Esophagus muscularis mucosa (tissue), 4 donors: ENCODE measurements around the gene WNT10A. TPM values are rescaled to one million over a fixed set of nuclear protein-coding genes. Genes with fewer than 3 reads are reported as not detected.

ENCODE experiments used
- DNase-seq: peaks from one replicate; pipeline ENCODE4 v3.0.0-alpha.2; 2017; ENCODE audit errors: extremely low spot score
- H3K27ac ChIP-seq, 4 donors: fragments of 200-600 bp; sonication (generic); replicated peaks in 1 of 4; 1 replicate in 3 of 4; 2 replicates in 1 of 4; pipeline ENCODE4 v1.5.1; 2016 to 2019; ENCODE audit warnings: mild to moderate bottlenecking in 1 of 4
- H3K27me3 ChIP-seq, 4 donors: fragments of 200-600 bp; sonication (generic); one replicate each; pipeline versions ENCODE4 v1.5.1 to v1.6.0; 2016 to 2019
- H3K36me3 ChIP-seq, 4 donors: fragments of 200-600 bp; sonication (generic); one replicate each; pipeline ENCODE4 v1.5.1; 2016 to 2019
- H3K4me1 ChIP-seq, 4 donors: fragments of 200-600 bp; sonication (generic); one replicate each; pipeline ENCODE4 v1.5.1; 2016 to 2019
- H3K4me3 ChIP-seq, 4 donors: fragments of 200-600 bp; sonication (generic); 1 replicate in 2 of 4; 2 replicates in 2 of 4; pipeline ENCODE4 v1.5.1; 2016 to 2019; ENCODE audit warnings: mild to moderate bottlenecking in 4 of 4, moderate library complexity in 1 of 4
- H3K9me3 ChIP-seq, 4 donors: fragments of 200-600 bp; sonication (generic); 1 replicate in 3 of 4; 2 replicates in 1 of 4; pipeline ENCODE4 v1.5.1; 2016 to 2019
- CTCF ChIP-seq, 3 experiments: fragments of 200-600 bp in 2 of 3; fragments of 450-650 bp in 1 of 3; sonication (generic) in 2 of 3; IDR thresholded peaks; one replicate each; pipeline ENCODE4 v1.5.1; 2017 to 2019; ENCODE audit warnings: antibody characterized with exemption in 3 of 3, mild to moderate bottlenecking in 2 of 3, moderate library complexity in 1 of 3
- EP300 ChIP-seq: sonication (generic); formaldehyde crosslinking; IDR thresholded peaks from one replicate; pipeline ENCODE4 v1.6.1; 2017; ENCODE audit warnings: antibody characterized with exemption
- POLR2A ChIP-seq: fragments of 450-650 bp; IDR thresholded peaks from one replicate; pipeline ENCODE4 v1.6.1; 2017; ENCODE audit warnings: antibody characterized with exemption, moderate library complexity, mild to moderate bottlenecking, low read depth
- POLR2AphosphoS5 ChIP-seq, 2 donors: sonication (generic); formaldehyde crosslinking; IDR thresholded peaks; one replicate each; pipeline ENCODE4 v1.6.1; 2017; ENCODE audit warnings: antibody characterized with exemption in 2 of 2
- WGBS: methylation state at CpG from one replicate; pipeline ENCODE4 v1.1.5; 2018; 5-methylcytosine and 5-hydroxymethylcytosine counted together
- intact Hi-C: fragments of 100-400 bp; cut with DNase I; formaldehyde crosslinking; loops from one replicate; pipeline ENCODE4 v1.15.1; 2023
- total RNA-seq, 4 donors: library from RNA; depleted of rRNA; stranded (reverse); fragments of >200 nt; gene quantifications; one replicate each; pipeline versions ENCODE4 v1.1.0 to v1.2.1, GENCODE V29; 2016

The WNT10A gene
- total RNA-seq, 4 donors from 2014 or later = 0.17 TPM; not detected in 3

GRCh38 chr2:218904176-218904575 is 23.5 kb downstream of the WNT10A start:
- intact Hi-C loops = no loop called here
- Histone ChIP-seq H3K27ac (no peak overlapping the region), H3K27me3 (peaks cover 0 to 67% (median 14%) of the 10 kb centered on the region in 4 donors), H3K4me1 (peaks cover 2 to 10% (median 8%) of the 10 kb centered on the region in 4 donors), H3K36me3 (no peaks in the 10 kb centered on the region), H3K9me3 (no peaks in the 10 kb centered on the region), H3K4me3 (no peak overlapping the region)
- TF ChIP-seq EP300 (no peak), POLR2A (no peak), CTCF (IDR thresholded peaks at IDR 0.05) (no peak), POLR2AphosphoS5 (IDR thresholded peaks at IDR 0.05) (no peak)
- no peak for DNase-seq
- 44% methylated on average over 2 of the region's 2 CpGs for WGBS

- Histone ChIP-seq H3K36me3 (no peaks in the 10 kb centered on the region), H3K27me3 (peaks cover 0 to 19% (median 0%) of the 10 kb centered on the region in 4 donors), H3K9me3 (no peaks in the 10 kb centered on the region), H3K27ac (peak overlapping the region in 2 of 4 donors; percentile 30 to 57), H3K4me1 (peaks cover 8 to 14% (median 13%) of the 10 kb centered on the region in 4 donors), H3K4me3 (peak overlapping the region; percentile 49 to 70 (median 58))
- intact Hi-C loops = no loop called here
- TF ChIP-seq POLR2A (no peak), POLR2AphosphoS5 (IDR thresholded peaks at IDR 0.05) (peak in 1 of 2 donors; percentile 70), EP300 (no peak), CTCF (IDR thresholded peaks at IDR 0.05) (no peak)
- 3% methylated on average over 45 of the region's 58 CpGs for WGBS
- peak; percentile 96 for DNase-seq
These were observed 28.3 kb downstream of the WNT10A start for GRCh38 chr2:218908721-218909619.

- Histone ChIP-seq H3K36me3 (no peaks in the 10 kb centered on the region), H3K27me3 (peaks cover 0 to 3% (median 0%) of the 10 kb centered on the region in 4 donors), H3K4me3 (no peak overlapping the region), H3K27ac (no peak overlapping the region), H3K4me1 (peaks cover 8 to 14% (median 13%) of the 10 kb centered on the region in 4 donors), H3K9me3 (no peaks in the 10 kb centered on the region)
- intact Hi-C loops = no loop called here
- TF ChIP-seq POLR2A (no peak), POLR2AphosphoS5 (IDR thresholded peaks at IDR 0.05) (no peak), EP300 (no peak), CTCF (IDR thresholded peaks at IDR 0.05) (no peak)
- DNase-seq = no peak
- WGBS = 90% methylated on average over 6 of the region's 6 CpGs
These were observed 30.1 kb downstream of the WNT10A start for GRCh38 chr2:218910741-218911140.

GRCh38 chr2:218920504-218920903 is 39.9 kb downstream of the WNT10A start:
- no peak overlapping the region for H3K4me3 ChIP-seq
- no peak overlapping the region for H3K27ac ChIP-seq
- WGBS = 86% methylated on average over 1 of the region's 1 CpG
- H3K27me3 ChIP-seq = peaks cover 0 to 60% (median 2%) of the 10 kb centered on the region in 4 donors
- TF ChIP-seq EP300 (no peak), CTCF (IDR thresholded peaks at IDR 0.05) (no peak), POLR2AphosphoS5 (IDR thresholded peaks at IDR 0.05) (no peak), POLR2A (no peak)
- no peak for DNase-seq
- H3K36me3 ChIP-seq = no peaks in the 10 kb centered on the region
- H3K9me3 ChIP-seq = no peaks in the 10 kb centered on the region
- H3K4me1 ChIP-seq = no peaks in the 10 kb centered on the region
- intact Hi-C loops = no loop called here
